GM21737 (cell line): ENCODE data around the gene NAB2.
A peak's percentile ranks its signal among the peaks of the same experiment; 100 is the strongest.
"Not testable (repeated sequence)": the region's sequence is repeated elsewhere in the genome, so short reads cannot be mapped to it uniquely, and the experiment has no call there.

ENCODE experiments used
- ATAC-seq: cut with Tn5 transposase; IDR thresholded peaks from one replicate; pipeline ENCODE4 v1.9.1; 2021; ENCODE audit warnings: mild to moderate bottlenecking, moderate library complexity; ENCODE audit not compliant: unreplicated experiment

Gene NAB2

DNA sequence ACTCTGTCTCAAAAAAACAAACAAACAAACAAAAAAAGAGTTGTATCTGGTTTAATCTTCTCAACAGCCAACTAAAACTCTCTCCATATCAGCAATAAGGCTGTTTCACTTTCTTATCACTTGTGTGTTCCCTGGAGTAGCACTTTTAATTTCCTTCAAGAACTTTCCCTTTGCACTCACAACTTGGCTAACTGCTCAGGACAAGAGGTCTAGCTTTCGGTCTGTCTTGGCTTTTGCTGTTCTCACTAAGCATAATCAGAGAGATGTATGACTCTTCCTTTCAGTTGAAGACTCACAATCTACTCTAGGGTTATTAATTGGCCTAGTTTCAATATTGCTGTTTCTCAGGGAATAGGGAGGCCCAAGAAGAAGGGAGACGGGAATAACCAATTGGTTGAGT lies 22.7 kb upstream of the NAB2 start:
- ATAC-seq = no peak

DNA sequence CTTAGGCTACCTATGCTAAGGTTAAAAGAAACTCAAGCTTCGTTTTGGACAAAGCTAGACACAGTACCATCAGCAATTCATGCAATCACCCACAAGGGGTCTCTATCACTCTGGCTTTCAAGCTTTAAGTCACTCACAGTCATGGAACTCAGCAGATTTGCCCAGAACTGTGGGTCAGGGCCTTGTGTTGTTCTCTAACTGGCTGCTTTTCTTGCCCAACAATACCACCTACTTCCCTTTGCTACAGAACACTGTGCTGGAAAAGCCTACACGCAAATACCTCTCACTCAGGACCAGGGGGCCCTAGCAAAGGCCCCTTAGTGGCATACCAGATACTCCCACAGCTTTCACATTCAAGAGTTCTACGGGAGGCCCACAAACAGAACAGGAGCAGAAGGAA lies 19.4 kb upstream of the NAB2 start:
- ATAC-seq = peak; percentile 77

DNA sequence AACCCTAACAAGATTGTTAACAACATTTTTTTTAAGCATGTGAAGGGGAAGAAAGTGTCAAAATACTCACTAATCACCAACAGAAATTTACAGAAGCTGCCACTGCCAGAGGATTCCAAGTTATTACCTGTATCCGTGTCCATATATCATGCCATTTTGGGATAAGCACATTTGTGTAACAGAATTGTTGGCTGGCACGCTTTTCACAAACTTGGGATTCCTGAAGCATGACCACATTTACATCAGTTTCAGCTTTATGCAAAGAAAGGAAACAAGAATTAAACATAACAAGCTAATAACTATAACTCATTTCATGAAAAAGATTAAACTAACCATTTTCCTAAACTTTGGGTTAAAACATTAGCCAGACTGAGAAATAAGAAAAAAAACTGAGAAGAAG lies 16.3 kb upstream of the NAB2 start:
- no peak for ATAC-seq

DNA sequence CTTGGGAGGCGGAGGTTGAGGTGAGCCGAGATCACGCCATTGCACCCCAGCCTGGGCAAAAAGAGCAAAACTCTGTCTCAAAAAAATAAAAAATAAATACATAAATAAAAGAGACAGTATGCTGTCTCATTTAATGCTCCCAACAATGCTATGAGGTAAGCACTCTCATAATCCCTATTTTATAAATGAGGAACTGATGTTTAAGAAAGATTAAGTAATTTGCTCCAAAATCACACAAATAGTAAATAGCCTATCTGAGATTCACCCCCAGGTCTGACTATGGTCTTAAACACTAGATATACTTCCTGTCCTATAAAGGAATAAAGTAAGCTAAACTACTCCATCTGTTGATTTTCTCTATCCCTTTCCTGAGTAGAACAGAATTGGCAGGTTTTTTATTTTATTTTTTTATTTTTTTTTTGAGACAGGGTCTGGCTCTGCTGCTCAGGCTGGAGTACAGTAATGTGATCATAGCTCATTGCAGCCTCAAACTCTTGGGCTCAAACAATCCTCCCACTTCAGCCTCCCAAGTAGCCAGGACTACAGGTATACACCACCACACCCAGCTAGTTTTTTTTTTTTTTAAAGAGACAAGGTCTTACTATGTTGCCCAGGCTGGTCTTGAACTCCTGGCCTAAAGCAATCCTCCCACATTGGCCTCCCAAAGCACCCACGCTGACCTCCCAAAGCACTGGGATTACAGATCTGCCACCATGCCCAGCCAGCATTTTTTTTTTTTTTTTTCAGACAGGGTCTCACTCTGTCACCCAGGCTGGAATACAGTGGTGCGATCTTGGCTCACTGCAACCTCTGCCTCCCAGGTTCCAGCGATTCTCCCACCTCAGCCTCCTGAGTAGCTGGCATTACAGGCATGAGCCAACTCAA lies 15.1 kb upstream of the NAB2 start:
- not testable (repeated sequence) for ATAC-seq

DNA sequence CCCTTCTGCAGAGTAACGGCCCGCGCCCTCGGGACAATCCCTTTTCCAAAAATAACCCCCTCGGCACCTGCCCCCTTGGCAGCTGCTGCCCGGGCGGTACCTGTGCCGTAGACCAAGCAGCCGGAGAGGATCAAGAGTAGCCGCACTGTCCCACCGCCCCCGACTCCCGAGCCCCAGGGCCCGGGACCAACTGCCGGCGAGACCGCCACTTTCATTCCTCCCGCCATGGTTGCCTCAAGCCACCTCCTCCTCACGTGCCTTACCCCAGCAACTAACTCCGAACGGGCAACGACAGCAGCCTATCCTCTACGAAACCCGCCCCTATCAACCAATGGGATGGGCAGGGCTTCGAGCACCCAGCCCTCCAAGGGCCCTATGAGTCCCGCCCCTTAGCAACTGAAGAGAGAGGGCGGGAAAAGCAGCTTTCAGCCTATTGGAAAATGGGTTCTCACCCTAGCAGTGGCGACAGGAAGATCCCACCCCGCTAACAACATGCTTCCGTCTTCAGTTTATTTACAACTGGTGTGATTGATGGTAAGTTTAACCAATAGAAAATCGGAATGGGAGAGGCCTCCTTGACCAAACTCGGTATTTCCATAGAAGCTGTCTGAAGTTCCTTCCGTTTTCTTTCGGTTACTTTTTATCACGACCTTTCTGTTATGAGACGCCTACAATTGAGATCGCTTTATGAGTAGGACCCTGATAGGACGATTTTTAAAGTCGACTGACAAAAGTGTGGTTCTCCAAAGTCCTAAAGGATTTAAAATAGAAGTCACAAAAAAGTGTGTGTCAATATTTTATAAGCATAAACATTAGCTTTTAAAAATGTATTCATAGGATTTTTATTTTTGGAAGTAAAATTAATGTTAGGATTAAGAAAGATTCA lies 10.2 kb upstream of the NAB2 start, which contains the start of gene NEMP1:
TSS of gene NEMP1 (minus strand) at position 273 of the 886 bp plus-strand sequence. CDS start at position 227, 46 bp downstream.
- ATAC-seq = peak; percentile 97

DNA sequence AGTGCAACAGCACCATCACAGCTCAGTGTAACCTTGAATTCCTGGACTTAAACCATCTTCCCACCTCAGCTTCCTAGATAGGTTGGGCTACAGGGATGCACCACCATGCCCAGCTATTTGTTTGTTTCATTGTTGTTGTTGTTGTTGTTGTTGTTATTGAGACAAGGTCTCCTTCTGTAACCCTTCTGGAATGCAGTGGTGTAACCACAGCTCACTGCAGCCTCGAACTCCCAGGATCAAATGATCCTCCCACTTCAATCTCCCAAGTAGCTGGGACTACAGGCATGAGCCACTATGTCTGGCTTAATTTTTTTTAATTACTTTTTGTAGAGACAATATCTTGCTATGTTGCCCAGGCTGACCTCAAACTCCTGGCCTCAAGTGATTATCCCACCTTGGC lies 9.1 kb upstream of the NAB2 start:
- no peak for ATAC-seq

DNA sequence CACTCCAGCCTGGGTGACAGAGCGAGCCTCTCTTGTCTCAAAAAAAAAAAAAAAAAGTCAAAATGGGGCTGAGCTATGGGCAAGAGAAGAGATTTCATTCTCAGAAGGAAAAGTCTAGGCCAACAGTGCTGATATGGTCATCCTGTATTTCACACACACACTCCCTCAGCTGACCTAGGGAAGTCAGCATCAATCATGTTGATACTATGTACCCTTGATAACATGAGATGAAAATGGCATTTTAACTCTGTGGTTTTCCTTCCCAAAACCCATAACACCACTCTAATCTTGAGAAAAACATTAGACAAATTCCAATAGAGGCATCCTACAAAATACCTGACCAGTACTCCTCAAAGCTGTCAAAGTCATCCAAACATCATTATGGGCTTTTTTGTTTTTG lies 8.1 kb upstream of the NAB2 start:
- no peak for ATAC-seq

DNA sequence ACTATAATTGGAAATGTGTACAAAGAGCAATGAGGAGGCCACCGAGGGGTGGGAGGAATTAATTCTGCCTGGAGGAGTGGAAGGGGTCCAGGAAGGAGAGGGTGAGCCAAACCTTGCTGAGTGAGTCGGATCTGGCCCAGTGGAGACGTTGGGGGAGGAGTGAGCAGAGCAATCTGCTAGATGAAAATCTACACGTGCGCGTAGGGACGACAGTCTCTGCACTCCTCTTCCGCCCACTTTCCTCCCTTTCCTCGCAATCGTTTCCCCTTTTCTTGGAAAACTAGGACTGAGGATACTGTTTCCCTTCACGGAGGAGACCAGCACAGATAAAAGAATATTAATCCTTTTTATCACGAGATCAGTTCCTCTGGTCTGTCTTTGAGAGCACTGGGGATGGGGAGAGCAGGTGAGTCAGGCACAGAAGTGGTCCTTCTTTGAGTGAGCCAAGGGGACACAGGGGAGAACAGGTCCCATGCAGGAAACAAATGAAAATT lies 2.9 kb upstream of the NAB2 start:
- no peak for ATAC-seq

DNA sequence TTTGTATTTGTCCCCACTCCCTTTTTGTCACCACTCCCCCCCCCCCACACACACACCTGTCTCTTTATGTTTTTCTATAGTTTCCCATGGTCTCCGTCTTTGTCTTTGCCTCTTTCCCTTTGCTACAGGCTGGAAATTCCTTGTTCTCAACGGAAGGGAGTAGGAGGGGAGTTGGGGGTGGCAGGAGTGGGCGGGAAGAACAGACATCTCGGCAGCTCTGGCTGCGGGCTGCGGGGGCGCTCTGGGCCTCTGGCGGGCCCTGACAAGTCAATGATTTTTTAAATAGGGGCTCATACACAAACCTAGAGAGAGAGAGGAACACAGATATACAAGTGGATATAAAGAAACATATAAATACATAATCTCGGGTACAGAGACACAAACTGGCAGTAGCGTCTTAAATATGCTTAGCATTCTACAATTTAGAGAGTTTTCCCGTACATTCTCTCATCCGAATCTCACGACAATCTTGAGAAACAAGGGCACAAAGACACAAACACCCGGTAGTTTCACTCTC lies 2.4 kb upstream of the NAB2 start:
- no peak for ATAC-seq

DNA sequence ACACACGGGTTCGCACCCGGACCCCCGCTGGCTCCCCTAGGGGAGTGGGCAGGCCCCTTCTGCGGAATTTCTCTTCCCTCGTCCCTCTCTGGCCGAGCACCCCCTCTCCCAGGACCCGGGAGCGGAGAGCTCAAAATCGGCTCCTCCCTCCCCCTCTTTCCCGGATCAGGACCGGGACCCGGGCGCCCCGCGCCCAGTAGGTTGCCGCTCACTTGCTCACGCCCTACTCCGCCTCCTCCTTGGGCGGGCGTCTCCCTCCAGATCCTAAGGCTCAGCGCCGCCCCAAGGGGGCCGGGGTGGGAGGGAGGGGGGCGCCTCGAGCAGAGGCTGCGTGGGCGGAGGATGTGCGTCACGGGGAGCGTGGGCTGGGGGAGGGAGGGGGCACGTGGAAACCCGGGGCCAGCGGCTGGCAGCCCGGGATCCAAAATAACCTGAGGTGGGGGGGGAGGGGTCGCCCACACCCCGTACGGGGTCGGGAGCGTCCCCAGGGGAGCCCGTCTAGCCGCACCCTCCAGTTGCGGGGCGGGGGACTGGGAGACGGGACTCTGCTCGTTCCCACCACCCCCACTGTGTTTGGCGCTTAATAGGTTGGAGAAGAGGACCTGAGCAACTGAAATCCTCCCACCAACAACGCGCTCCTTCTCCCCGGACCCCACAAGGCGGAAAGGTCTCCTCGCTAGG lies 1.8 kb upstream of the NAB2 start:
- ATAC-seq = peak; percentile 20

DNA sequence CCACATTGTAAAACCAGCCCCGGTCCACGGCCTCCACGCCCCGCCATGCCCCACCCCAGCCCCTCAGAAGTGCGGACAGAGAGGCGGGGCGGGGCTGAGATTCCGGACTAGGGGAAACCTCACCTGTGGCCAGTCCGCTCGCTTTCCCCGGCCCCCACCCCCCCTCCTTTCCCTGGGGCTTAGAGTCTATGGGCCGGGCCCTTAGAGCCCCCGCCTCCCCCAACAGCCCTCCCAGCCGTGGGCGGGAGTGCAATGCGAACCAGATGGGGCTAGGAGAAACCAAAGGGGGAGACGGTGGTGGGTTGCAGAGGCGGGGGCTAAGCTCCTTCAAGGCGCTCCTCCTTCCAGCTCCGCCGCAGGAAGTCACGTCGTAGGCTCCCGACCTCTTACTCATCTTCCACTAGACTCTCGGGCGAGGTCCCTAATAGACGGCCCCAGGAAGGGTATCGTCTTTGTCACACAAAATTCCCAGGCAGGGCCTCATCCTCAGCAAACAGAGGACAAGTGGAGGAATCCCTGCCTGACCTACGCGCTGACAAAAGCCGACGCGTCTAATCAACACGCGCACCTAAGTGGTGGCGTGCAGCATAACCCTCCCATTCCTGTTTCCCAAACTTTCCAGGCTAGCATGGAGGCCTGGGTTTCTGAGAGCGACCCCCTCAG lies 1.1 kb upstream of the NAB2 start:
- peak; percentile 34 for ATAC-seq

DNA sequence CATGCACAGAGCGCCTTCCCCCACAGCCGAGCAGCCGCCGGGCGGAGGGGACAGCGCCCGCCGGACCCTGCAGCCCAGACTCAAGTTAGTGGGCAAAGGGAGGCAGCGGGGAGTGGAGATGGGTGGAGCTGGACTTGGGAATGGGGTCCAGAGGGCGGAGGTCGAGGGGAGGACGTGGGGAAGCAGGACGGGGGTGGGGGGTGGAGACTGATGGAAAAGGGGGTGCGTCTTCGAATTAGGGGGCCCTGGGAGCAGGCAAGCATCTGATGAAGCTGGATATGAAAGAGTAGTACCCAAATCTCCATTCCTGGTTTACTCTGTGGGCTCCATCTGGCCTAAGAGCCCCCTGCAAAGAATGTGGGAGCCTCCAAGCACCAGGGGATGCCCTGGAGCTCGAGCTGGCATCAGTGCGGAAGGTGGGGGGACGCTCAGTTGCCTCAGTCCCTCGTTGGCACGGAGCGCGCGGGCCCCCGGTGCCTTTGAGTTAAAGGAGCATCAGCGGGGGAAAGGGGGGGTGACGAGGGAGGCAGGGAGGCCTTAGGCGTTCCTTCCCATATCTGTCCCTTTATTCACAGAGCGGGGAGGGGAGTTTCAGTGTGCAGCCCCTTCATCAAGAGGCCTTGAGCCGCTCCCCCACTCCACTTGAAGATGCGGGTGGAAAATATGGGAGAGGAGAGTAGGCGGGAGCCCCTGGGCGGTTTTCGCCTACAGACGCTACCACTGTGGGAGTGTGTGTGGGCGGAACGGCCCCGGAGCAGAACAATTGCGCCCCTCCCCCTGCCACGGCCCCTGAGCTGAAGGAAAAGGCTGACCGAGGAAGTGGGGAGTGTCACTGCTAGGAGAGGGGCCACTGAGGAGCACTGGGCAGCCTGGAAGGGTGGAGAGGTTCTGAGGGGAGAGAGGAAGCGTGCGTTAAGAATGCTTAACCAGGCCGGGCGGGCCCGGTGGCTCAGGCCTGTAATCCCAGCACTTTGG lies 644 bp downstream of the NAB2 start:
- no peak for ATAC-seq

DNA sequence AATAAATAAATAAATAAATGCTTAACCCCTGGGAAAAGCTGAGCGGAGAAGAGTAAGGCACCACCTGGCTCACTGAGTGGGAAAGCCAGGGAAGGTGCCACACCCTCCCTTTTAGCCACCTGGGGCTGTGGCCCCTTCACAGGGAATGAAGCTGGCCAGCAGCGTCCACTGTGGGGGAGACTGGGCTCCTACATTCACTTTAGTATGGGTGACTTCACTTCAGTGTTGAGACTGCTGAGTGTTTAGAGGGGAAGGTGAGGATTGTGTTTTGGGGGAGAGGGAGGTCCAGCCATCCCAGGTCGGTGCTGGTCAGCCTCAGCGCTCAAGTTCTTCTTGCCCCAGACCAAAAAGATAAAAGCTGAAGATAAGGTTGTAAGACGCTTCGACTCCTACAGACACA lies 1.6 kb downstream of the NAB2 start:
- no peak for ATAC-seq

DNA sequence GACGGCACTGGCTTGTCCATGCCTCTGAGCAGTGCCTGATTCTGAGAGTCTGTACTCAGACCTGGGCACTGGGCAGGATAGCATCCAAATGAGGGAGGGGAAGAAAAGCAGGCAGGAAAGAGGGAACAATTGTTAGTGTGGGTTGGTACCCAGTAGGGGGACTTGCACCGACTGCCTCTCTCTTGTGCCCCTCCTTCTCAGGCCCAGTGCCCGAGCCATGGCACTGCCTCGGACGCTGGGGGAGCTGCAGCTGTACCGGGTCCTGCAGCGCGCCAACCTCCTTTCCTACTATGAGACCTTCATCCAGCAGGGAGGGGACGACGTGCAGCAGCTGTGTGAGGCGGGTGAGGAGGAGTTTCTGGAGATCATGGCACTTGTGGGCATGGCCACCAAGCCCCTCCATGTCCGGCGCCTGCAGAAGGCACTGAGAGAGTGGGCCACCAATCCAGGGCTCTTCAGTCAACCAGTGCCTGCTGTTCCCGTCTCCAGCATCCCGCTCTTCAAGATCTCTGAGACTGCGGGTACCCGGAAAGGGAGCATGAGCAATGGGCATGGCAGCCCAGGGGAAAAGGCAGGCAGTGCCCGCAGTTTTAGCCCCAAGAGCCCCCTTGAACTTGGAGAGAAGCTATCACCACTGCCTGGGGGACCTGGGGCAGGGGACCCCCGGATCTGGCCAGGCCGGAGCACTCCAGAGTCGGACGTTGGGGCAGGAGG lies 2.2 kb downstream of the NAB2 start:
- no peak for ATAC-seq

DNA sequence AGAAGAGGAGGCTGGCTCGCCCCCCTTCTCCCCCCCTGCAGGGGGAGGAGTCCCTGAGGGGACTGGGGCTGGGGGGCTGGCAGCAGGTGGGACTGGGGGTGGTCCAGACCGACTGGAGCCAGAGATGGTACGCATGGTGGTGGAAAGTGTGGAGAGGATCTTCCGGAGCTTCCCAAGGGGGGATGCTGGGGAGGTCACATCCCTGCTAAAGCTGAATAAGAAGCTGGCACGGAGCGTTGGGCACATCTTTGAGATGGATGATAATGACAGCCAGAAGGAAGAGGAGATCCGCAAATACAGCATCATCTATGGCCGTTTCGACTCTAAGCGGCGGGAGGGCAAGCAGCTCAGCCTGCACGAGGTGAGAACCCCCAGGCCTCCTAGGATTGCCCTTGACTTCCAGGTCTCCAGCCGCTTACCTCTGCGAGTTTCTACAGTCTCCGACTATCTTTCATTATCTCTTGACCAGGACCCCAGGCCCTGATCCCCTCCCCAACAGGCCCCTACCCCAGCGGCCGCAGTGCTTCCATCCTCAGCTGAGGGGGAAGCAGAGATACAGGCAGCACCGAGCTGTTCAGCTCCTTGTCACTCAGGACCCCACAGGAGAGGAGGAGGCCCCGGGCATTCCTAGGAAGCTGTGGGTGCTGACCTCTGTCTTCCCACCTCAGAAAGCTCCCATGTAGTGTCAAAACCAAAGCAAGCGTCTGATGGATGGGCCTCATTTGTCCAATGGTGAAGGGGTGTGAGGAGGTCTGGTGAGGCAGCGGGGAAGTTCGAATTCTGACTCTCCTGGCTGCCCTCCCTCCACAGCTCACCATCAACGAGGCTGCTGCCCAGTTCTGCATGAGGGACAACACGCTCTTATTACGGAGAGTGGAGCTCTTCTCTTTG lies 3.0 kb downstream of the NAB2 start:
- ATAC-seq = no peak

DNA sequence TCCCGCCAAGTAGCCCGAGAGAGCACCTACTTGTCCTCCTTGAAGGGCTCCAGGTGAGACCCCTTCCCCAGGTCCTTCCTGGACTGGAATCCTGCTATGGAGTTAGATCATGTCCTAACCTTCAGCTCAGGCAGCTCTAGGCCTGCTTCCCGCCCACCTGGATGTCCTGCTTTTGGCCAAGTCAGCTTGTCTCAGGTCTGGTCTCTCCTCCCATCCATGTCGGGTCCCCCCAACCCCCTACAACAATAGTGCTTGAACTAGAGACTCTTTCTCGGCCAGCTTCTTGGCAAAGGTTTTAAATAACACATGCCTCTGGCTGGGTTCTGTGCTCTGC lies 3.6 kb downstream of the NAB2 start:
- no peak for ATAC-seq

DNA sequence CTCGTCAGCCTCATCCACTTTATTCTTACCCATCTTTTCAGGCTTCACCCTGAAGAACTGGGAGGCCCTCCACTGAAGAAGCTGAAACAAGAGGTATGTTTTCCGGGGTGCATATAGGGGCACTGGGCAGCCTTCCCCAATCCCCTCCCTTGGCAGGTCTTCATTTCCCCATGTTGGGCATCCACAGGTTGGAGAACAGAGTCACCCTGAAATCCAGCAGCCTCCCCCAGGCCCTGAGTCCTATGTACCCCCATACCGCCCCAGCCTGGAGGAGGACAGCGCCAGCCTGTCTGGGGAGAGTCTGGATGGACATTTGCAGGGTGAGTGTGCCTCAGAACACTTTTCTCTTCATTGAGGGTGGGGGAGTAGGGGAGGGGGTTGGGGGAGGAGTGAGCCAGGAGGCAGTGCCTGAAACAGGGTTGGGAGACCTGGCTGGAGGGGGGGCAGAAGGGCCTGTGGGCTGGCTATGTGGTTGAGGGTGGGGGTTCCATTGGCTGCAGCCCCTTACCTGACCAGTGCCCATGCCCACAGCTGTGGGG lies 4.0 kb downstream of the NAB2 start:
- ATAC-seq = no peak
